NT2/D1 (cell line): ENCODE data around the gene SEPTIN5.
A peak's percentile ranks its signal among the peaks of the same experiment; 100 is the strongest.

Source experiments
- DNase-seq: peaks from one replicate; pipeline ENCODE4 v3.0.0-alpha.2; 2011; ENCODE audit warnings: low read depth, low spot score
- H3K27me3 ChIP-seq: 2 replicates; pipeline ENCODE4 v1.6.0; 2011; ENCODE audit warnings: mild to moderate bottlenecking; ENCODE audit not compliant: insufficient read length, insufficient read depth
- H3K36me3 ChIP-seq: 2 replicates; pipeline ENCODE4 v1.6.1; 2011; ENCODE audit warnings: mild to moderate bottlenecking, low read length, mixed read lengths; ENCODE audit not compliant: insufficient read depth, insufficient read length
- H3K4me1 ChIP-seq: 2 replicates; pipeline ENCODE4 v1.5.1; 2011; ENCODE audit not compliant: insufficient read depth, insufficient read length
- H3K4me3 ChIP-seq: 2 replicates; pipeline ENCODE4 v1.5.1; 2011; ENCODE audit warnings: low read depth; ENCODE audit not compliant: insufficient read length
- H3K9ac ChIP-seq: 2 replicates; pipeline ENCODE4 v1.6.0; 2011; ENCODE audit warnings: low read depth; ENCODE audit not compliant: insufficient read length
- H3K9me3 ChIP-seq: 2 replicates; pipeline ENCODE4 v1.5.1; 2011; ENCODE audit warnings: mild to moderate bottlenecking, low read length; ENCODE audit not compliant: insufficient read depth
- SUZ12 ChIP-seq: IDR thresholded peaks from 2 replicates; pipeline ENCODE4 v1.6.1; 2011; ENCODE audit not compliant: insufficient read length, insufficient read depth; ENCODE audit errors: extremely low read depth
- YY1 ChIP-seq: IDR thresholded peaks from 2 replicates; pipeline ENCODE4 v1.6.1; 2011; ENCODE audit not compliant: insufficient read length, insufficient read depth
- ZNF274 ChIP-seq: IDR thresholded peaks from 2 replicates; pipeline ENCODE4 v1.6.1; 2011; ENCODE audit warnings: mild to moderate bottlenecking, low read depth, low read length

Gene SEPTIN5

DNA sequence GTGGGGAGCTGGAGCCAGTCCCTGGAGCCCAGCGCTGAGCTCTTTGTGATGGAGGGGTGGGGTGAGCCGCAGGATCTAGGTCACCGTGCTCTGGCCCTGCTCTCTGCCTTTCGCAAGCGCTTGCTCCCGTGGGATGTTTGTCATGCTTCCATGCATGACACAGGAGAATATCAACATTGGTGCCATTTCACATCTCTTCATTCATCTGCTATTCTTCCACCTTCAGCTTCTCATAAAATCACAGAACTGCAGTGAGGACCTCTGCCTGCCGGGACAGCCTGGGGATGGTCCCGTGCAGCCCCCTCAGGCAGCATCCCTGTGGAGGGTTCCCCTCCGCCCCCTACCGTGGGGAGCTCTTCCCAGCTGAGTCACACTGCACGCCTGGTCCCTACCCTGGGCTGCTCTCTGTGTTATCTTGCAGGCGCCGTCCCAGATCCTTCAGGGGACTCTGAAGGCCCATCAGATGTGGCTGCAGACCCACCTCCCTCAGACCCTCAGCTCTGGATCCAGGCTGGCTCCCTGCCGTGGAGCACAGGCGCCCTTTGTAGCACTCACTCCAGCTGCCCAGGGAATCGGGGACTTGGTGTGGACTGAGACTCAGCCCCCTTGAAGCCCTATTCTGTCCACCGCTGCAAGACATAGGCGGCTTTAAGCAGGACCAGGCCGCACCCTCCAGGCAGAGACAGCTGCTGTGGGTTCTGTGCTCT is 5.1 kb upstream of the SEPTIN5 start:
- no peak for DNase-seq
- Histone ChIP-seq H3K36me3 (no peaks in the 10 kb centered on the region), H3K4me1 (peaks cover 46% of the 10 kb centered on the region), H3K9me3 (no peaks in the 10 kb centered on the region), H3K9ac (peak overlapping the region; percentile 50), H3K27me3 (peaks cover 26% of the 10 kb centered on the region), H3K4me3 (no peak overlapping the region)
- TF ChIP-seq ZNF274 (no peak), SUZ12 (no peak), YY1 (no peak)

- TF ChIP-seq ZNF274 (no peak), SUZ12 (no peak), YY1 (no peak)
- Histone ChIP-seq H3K4me3 (no peak overlapping the region), H3K27me3 (peaks cover 33% of the 10 kb centered on the region), H3K9ac (peak overlapping the region; percentile 21), H3K9me3 (no peaks in the 10 kb centered on the region), H3K4me1 (peaks cover 40% of the 10 kb centered on the region), H3K36me3 (no peaks in the 10 kb centered on the region)
- DNase-seq, result no peak
These were observed 4.1 kb upstream of the SEPTIN5 start for GRCh38 chr22:19710020-19710768.

DNA sequence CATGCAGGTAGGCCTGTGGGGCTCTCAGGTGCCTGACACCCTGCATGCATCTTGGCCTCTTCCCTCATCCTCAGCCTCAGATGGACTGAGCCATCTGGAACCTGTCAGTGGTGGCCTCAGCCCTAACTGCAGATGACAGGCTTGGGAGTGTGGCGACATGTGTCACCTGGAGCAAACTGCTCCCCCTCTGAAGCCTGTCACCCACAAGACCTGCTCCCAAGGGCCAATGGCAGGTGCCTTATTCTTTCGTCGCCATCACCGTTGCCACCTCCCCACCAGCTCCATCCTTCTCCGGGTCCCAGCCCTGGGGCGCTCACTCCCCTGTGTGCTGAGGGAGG is 3.6 kb upstream of the SEPTIN5 start:
- Histone ChIP-seq H3K9me3 (no peaks in the 10 kb centered on the region), H3K36me3 (no peaks in the 10 kb centered on the region), H3K4me1 (peaks cover 40% of the 10 kb centered on the region), H3K4me3 (no peak overlapping the region), H3K9ac (no peak overlapping the region), H3K27me3 (peaks cover 37% of the 10 kb centered on the region)
- no peak for DNase-seq
- no peak for TF ChIP-seq SUZ12
- TF ChIP-seq ZNF274, result no peak
- no peak for TF ChIP-seq YY1

- Histone ChIP-seq H3K9me3 (no peaks in the 10 kb centered on the region), H3K9ac (no peak overlapping the region), H3K27me3 (peaks cover 46% of the 10 kb centered on the region), H3K4me1 (peaks cover 41% of the 10 kb centered on the region), H3K4me3 (no peak overlapping the region), H3K36me3 (no peaks in the 10 kb centered on the region)
- DNase-seq, result no peak
- TF ChIP-seq SUZ12 (no peak), ZNF274 (no peak), YY1 (no peak)
These were observed 1.1 kb upstream of the SEPTIN5 start for GRCh38 chr22:19713245-19713644.

DNA sequence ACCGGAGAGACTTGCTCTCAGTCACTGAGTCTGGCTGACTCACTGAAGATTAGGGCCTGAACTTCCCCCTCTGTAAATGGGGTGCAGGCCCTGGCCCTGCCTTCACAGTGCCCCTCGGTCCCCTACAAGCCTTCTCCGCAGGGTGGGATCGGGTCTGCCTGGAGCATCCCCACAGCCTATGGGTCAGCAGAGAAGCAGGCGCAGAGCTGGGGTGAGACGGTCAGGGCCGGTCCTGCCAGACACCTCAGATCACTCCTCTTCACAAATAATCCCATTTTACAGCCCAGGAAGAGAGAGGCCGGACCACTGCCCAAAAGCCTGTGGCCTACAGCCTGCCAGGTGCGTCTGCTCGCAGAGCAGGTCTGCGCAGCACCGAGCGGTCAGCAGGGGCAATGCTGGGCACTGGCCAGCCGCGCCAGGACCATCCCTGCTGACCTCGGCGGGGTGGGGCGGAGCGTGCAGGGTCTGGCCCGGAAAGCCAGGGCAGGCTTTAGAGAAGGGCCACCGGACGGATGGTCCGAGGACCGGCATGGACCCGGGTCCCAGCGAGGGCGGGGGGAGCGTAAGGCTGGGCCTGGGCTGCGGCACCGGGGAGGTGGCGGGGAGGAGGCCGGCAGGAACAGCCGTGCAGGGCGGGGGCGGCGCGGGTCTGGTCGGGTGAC is 522 bp upstream of the SEPTIN5 start:
- peak overlapping the region; percentile 15 for H3K4me3 ChIP-seq
- TF ChIP-seq YY1 (no peak), ZNF274 (no peak), SUZ12 (no peak)
- no peak overlapping the region for H3K9ac ChIP-seq
- no peak for DNase-seq
- H3K4me1 ChIP-seq, result peaks cover 43% of the 10 kb centered on the region
- no peaks in the 10 kb centered on the region for H3K9me3 ChIP-seq
- peaks cover 48% of the 10 kb centered on the region for H3K27me3 ChIP-seq
- H3K36me3 ChIP-seq, result no peaks in the 10 kb centered on the region

DNA sequence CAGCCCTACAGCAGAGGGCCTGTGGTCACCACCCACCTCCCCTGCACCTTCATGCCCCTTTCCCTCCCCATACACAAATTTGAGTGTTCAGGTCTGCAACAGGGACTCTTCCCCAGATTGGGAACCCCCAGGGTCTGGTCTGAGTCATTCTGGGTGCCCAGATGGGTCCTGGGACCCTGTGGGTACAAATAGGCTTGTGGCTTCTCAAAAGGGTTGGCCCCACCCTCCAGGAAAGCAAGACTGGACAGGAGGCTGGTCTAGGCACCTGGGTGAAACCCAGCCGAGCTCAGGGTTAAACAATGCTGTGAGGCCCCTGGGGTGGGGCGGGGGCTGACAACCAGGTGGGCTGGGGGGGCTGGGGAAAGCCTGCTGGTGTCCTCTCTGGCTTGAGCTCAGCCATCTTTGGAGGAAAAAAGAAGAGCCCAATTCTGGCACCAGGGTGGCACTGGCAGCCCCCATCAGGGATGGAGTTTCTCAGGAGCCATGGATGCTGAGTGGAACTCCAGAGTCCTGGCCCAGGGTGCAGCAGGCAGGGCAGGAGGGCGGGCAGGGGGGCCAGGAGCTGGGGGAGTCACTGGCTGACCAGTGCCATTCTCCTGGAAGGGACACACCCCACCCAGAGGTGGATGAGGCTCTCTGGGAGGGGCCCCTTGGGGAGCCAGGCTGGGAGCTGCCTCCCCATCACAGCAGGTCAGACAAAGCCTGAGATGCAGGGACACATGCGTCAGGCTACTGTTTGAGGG is 1.1 kb downstream of the SEPTIN5 start:
- TF ChIP-seq YY1, result no peak
- no peak for TF ChIP-seq SUZ12
- TF ChIP-seq ZNF274, result no peak
- Histone ChIP-seq H3K4me1 (peaks cover 30% of the 10 kb centered on the region), H3K4me3 (peak overlapping the region; percentile 30), H3K9ac (peak overlapping the region; percentile 32), H3K36me3 (peaks cover 6% of the 10 kb centered on the region), H3K9me3 (no peaks in the 10 kb centered on the region), H3K27me3 (peaks cover 64% of the 10 kb centered on the region)
- DNase-seq, result no peak
